Pancreas (tissue), 10 donors: ENCODE measurements around the gene PHKA1. TPM values are rescaled to one million over a fixed set of nuclear protein-coding genes. Genes with fewer than 3 reads are reported as not detected.

Source experiments
- ATAC-seq, 4 donors: fragments of 200-7000 bp; cut with Tn5 transposase; one replicate each; pipeline versions ENCODE4 v1.8.0 to v1.9.1; 2020; ENCODE audit warnings: mild to moderate bottlenecking in 4 of 4, moderate library complexity in 4 of 4
- DNase-seq, 6 donors: peaks; one replicate each; pipeline ENCODE4 v3.0.0-alpha.2; 2020
- FAIRE-seq: peaks from 2 replicates; lab custom pipeline; 2012; peaks lifted over from hg19 to GRCh38; lab: Jason Lieb, UNC
- H3K27ac ChIP-seq, 4 donors: fragments of 200-600 bp; sonication (generic); 1 replicate in 3 of 4; 2 replicates in 1 of 4; pipeline versions ENCODE4 v1.5.0 to v1.8.0; 2020
- H3K27me3 ChIP-seq, 4 donors: fragments of 200-600 bp; one replicate each; pipeline ENCODE4 v1.8.0; 2021
- H3K36me3 ChIP-seq, 3 donors: fragments of 200-600 bp; sonication (generic) in 1 of 3; one replicate each; pipeline versions ENCODE4 v1.5.0 to v1.8.0; 2020 to 2021
- H3K4me1 ChIP-seq, 3 donors: fragments of 200-600 bp; one replicate each; pipeline ENCODE4 v1.8.0; 2021
- H3K4me3 ChIP-seq, 4 donors: fragments of 200-600 bp; sonication (generic) in 2 of 4; one replicate each; pipeline versions ENCODE4 v1.5.0 to v1.8.0; 2020 to 2021
- H3K9me3 ChIP-seq, 4 donors: fragments of 200-600 bp; one replicate each; pipeline ENCODE4 v1.8.0; 2021
- CTCF ChIP-seq, 4 donors: fragments of 200-600 bp; sonication (generic) in 3 of 4; IDR thresholded peaks; one replicate each; pipeline versions ENCODE4 v1.5.0 to v1.8.0; 2021; ENCODE audit warnings: antibody characterized with exemption in 4 of 4
- WGBS, 2 donors: extraction: QIAGEN DNeasy Blood & Tissue Kit; methylation state at CpG; one replicate each; pipeline ENCODE4 v1.1.7; 2013; 5-methylcytosine and 5-hydroxymethylcytosine counted together
- intact Hi-C, 3 donors: fragments of 100-400 bp; cut with DNase I; formaldehyde crosslinking; loops; one replicate each; pipeline versions ENCODE4 v1.11.1 to v1.14.2; 2022
- polyA plus RNA-seq, 2 donors: library from polyadenylated mRNA; stranded (reverse); fragments of 200-250 nt; gene quantifications; one replicate each; pipeline ENCODE4 v1.2.3, GENCODE V29; 2013
- total RNA-seq, 6 donors: library from RNA; stranded (reverse); fragmentation: NEBNext Ultra II Directional in 4 of 6; extraction: Animal tissue kit (Norgen Biotek cat#: 25700) in 4 of 6; gene quantifications; one replicate each; pipeline versions ENCODE4 v1.2.1 to v1.2.4, GENCODE V29; 2021 to 2023
- donor health status: healthy with polysubstance abuse.
- donor health status: DM: no; HTN: no; CAD: no; lungs with moderate emphysema.
- donor health status: DM: no; HTN: no; CAD: no.
- donor health status: control.
- donor health status: control.
- donor health status: Bipolar disorder and iron deficiency.
- donor health status: DM: yes; HTN: yes; CAD: no.
- donor health status: DM: no; HTN: no; CAD: no.
- donor health status: DM: no; HTN: no; CAD: no.
- donor health status: DM: yes; HTN: yes; CAD: no.

The PHKA1 gene
- total and polyA plus RNA-seq, 8 donors: 3.5 to 7.4 (median 5.0) TPM

GRCh38 chrX:72624194-72624593, 89.9 kb downstream of the PHKA1 start:
- FAIRE-seq: no peak
- H3K27me3 ChIP-seq: no peaks in the 10 kb centered on the region
- H3K4me1 ChIP-seq: peaks cover 0 to 11% (median 5%) of the 10 kb centered on the region in 3 donors
- no peak for TF ChIP-seq CTCF (IDR thresholded peaks at IDR 0.05)
- no peaks in the 10 kb centered on the region for H3K9me3 ChIP-seq
- H3K36me3 ChIP-seq: no peaks in the 10 kb centered on the region
- no peak for DNase-seq
- no peak overlapping the region for H3K4me3 ChIP-seq
- no peak for ATAC-seq
- intact Hi-C loops: no loop called here
- no peak overlapping the region for H3K27ac ChIP-seq

- ATAC-seq: peak in 1 of 4 donors; percentile 4
- Histone ChIP-seq H3K27ac (peak overlapping the region in 3 of 4 donors; percentile 48 to 60 (median 56)), H3K36me3 (no peaks in the 10 kb centered on the region), H3K27me3 (no peaks in the 10 kb centered on the region), H3K4me1 (peaks cover 0 to 11% (median 6%) of the 10 kb centered on the region in 3 donors), H3K4me3 (no peak overlapping the region), H3K9me3 (no peaks in the 10 kb centered on the region)
- peak; percentile 26 for FAIRE-seq
- 69 to 74% methylated on average over 4 of the region's 4 CpGs for WGBS, 2 donors
- no peak for DNase-seq
- intact Hi-C loops: no loop called here
- TF ChIP-seq CTCF (IDR thresholded peaks at IDR 0.05): no peak
Measured at GRCh38 chrX:72621625-72622485, 92.3 kb downstream of the PHKA1 start.

GRCh38 chrX:72621163-72621562, 92.9 kb downstream of the PHKA1 start:
- no peaks in the 10 kb centered on the region for H3K27me3 ChIP-seq
- ATAC-seq (peak; percentile 47 to 66 (median 62)), DNase-seq (peak in 2 of 6 donors; percentile 3 to 25), FAIRE-seq (no peak)
- no peak overlapping the region for H3K4me3 ChIP-seq
- intact Hi-C loops: no loop called here
- peak overlapping the region; percentile 8 to 60 (median 52) for H3K27ac ChIP-seq
- TF ChIP-seq CTCF (IDR thresholded peaks at IDR 0.05): no peak
- no peaks in the 10 kb centered on the region for H3K36me3 ChIP-seq
- no peaks in the 10 kb centered on the region for H3K9me3 ChIP-seq
- H3K4me1 ChIP-seq: peaks cover 0 to 11% (median 6%) of the 10 kb centered on the region in 3 donors
- WGBS, 2 donors: 9 to 41% methylated on average over 1 of the region's 1 CpG

GRCh38 chrX:72620550-72621145, 93.5 kb downstream of the PHKA1 start:
- no peaks in the 10 kb centered on the region for H3K9me3 ChIP-seq
- ATAC-seq (peak; percentile 95 to 98 (median 97)), DNase-seq (peak; percentile 55 to 86 (median 80)), FAIRE-seq (no peak)
- intact Hi-C loops: no loop called here
- H3K4me1 ChIP-seq: peaks cover 0 to 11% (median 6%) of the 10 kb centered on the region in 3 donors
- no peak overlapping the region for H3K4me3 ChIP-seq
- no peak for TF ChIP-seq CTCF (IDR thresholded peaks at IDR 0.05)
- peak overlapping the region; percentile 8 to 80 (median 58) for H3K27ac ChIP-seq
- no peaks in the 10 kb centered on the region for H3K27me3 ChIP-seq
- WGBS, 2 donors: 28 to 41% methylated on average over 9 of the region's 9 CpGs
- no peaks in the 10 kb centered on the region for H3K36me3 ChIP-seq
